Measurements from ENCODE around the gene USP10.

GRCh38 chr16:84750575-84750974 is 50.8 kb downstream of the USP10 start:
- no peak for TF ChIP-seq TAF1 (IDR thresholded peaks at IDR 0.05; ENCODE audit: borderline replicate concordance, insufficient read depth, low read length)
- no peak for TF ChIP-seq REST (IDR thresholded peaks at IDR 0.05; ENCODE audit: insufficient read depth in 1 of 2, low read depth in 2 of 2, low read length in 2 of 2)
- no peak for TF ChIP-seq SIN3A (IDR thresholded peaks at IDR 0.05; ENCODE audit: borderline replicate concordance, insufficient read depth, low read length)
- TF ChIP-seq POLR2AphosphoS5 (IDR thresholded peaks at IDR 0.05; ENCODE audit: low read depth, low read length) = no peak

Measured in PFSK-1 (cell line).